Measurements from ENCODE around the gene GRK5. TPM values are rescaled to one million over a fixed set of nuclear protein-coding genes. Genes with fewer than 3 reads are reported as not detected.
A peak's percentile ranks its signal among the peaks of the same experiment; 100 is the strongest.

The GRK5 gene
- total RNA-seq, 1 donor from 2014 or later = 77.6 TPM

GRCh38 chr10:119346095-119346832 is 138.9 kb downstream of the GRK5 start:
- Mint-ChIP-seq H3K36me3 (ENCODE audit: unreplicated experiment) (peaks cover 5% of the 10 kb centered on the region), H3K27me3 (ENCODE audit: unreplicated experiment) (peaks cover 17% of the 10 kb centered on the region), H3K9me3 (ENCODE audit: unreplicated experiment) (peaks cover 27% of the 10 kb centered on the region), H3K4me1 (ENCODE audit: low read depth, unreplicated experiment) (peaks cover 59% of the 10 kb centered on the region), H3K4me3 (ENCODE audit: unreplicated experiment) (peak overlapping the region; percentile 35), H3K27ac (ENCODE audit: unreplicated experiment) (peak overlapping the region; percentile 67)
- peak; percentile 67 for DNase-seq
- no peak for TF ChIP-seq CTCF (IDR thresholded peaks at IDR 0.05; ENCODE audit: partially characterized antibody, unreplicated experiment)

DNA sequence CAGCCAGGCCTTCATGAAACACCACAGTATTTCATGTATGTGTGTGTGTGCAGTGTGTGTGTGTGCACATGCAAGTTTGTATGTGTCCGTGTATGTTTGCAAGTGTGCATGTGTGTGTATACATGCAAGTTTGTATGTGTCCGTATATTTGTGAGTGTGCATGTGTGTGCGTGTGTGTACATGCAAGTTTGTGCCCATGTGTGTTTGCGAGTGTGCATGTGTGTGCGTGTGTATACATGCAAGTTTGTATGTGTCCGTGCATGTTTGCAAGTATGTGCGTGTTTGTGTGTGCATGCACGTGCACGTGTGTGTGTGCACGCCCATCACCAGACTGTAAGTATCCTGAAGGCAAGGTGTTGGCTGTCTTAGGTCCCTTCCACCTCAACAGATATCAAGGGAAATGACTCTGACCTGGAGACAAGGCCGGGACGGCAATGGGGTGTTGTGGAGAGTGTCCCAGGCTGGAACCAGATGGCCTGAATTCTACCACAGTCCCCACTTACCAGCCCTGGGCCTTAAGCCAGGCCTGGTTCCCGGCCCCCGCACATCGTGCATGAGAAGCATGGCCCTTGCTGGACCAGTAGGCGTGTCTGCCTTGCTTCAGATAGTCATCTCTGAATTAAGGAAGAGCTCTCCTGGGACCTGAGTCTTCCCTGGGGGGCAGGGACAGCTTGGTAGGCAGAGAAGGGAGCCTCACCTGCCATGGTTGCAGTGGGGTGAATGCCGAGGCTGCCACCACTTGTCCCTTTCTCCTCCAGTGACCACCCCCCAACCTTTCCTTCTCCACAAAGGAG is 140.0 kb downstream of the GRK5 start:
- peaks cover 51% of the 10 kb centered on the region for H3K4me1 Mint-ChIP-seq (ENCODE audit: low read depth, unreplicated experiment)
- H3K9me3 Mint-ChIP-seq (ENCODE audit: unreplicated experiment) = peaks cover 23% of the 10 kb centered on the region
- H3K4me3 Mint-ChIP-seq (ENCODE audit: unreplicated experiment) = no peak overlapping the region
- peak overlapping the region; percentile 67 for H3K27ac Mint-ChIP-seq (ENCODE audit: unreplicated experiment)
- peaks cover 15% of the 10 kb centered on the region for H3K36me3 Mint-ChIP-seq (ENCODE audit: unreplicated experiment)
- TF ChIP-seq CTCF (IDR thresholded peaks at IDR 0.05; ENCODE audit: partially characterized antibody, unreplicated experiment) = no peak
- H3K27me3 Mint-ChIP-seq (ENCODE audit: unreplicated experiment) = peaks cover 17% of the 10 kb centered on the region
- no peak for DNase-seq

- DNase-seq = no peak
- Mint-ChIP-seq H3K9me3 (ENCODE audit: unreplicated experiment) (peaks cover 24% of the 10 kb centered on the region), H3K27ac (ENCODE audit: unreplicated experiment) (peak overlapping the region; percentile 56), H3K4me3 (ENCODE audit: unreplicated experiment) (peak overlapping the region; percentile 20), H3K36me3 (ENCODE audit: unreplicated experiment) (peaks cover 21% of the 10 kb centered on the region), H3K27me3 (ENCODE audit: unreplicated experiment) (peaks cover 20% of the 10 kb centered on the region), H3K4me1 (ENCODE audit: low read depth, unreplicated experiment) (peaks cover 44% of the 10 kb centered on the region)
- TF ChIP-seq CTCF (IDR thresholded peaks at IDR 0.05; ENCODE audit: partially characterized antibody, unreplicated experiment) = no peak
Measured at GRCh38 chr10:119348106-119348505, 140.7 kb downstream of the GRK5 start.

DNA sequence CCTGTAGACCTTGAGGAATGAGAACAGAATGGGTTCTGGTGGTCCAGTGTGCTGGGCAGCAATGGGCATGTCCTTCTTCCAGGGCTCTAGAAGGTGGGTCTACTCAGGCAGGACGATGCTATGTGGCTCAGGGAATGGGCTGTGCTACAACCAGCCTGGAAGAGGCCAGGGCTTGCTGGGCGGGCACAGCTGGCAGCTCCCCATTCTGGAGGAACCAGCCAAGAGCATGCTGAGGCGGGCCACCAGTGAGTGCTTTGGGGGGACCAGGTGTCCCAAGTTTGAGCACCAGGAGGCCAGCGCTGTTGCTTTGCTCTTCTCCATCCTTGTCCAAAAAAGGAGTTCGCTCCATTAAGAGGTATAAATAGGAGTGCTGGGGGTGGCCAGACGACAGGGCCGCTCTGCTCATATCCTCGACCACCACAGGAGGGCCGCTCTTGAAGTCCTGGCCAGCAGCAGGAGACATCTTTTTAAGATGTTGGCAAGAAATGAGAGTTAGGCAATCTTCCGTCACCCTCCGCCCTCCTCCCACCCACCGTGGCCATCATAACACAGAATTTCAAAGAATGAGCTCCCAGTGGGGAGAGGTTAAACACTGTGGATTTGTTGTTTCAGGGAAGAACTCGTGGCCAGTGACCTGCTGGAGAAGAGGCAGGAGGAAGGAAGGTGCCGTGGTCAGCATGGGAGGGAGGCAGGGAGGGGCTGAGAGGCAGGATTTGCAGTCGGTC is 141.3 kb downstream of the GRK5 start:
- peak overlapping the region; percentile 56 for H3K27ac Mint-ChIP-seq (ENCODE audit: unreplicated experiment)
- peaks cover 20% of the 10 kb centered on the region for H3K27me3 Mint-ChIP-seq (ENCODE audit: unreplicated experiment)
- TF ChIP-seq CTCF (IDR thresholded peaks at IDR 0.05; ENCODE audit: partially characterized antibody, unreplicated experiment) = no peak
- peaks cover 21% of the 10 kb centered on the region for H3K36me3 Mint-ChIP-seq (ENCODE audit: unreplicated experiment)
- peaks cover 38% of the 10 kb centered on the region for H3K4me1 Mint-ChIP-seq (ENCODE audit: low read depth, unreplicated experiment)
- DNase-seq = no peak
- no peak overlapping the region for H3K4me3 Mint-ChIP-seq (ENCODE audit: unreplicated experiment)
- H3K9me3 Mint-ChIP-seq (ENCODE audit: unreplicated experiment) = peaks cover 24% of the 10 kb centered on the region

All from glutamatergic neuron (in vitro differentiated cells).